GM12864 (cell line): ENCODE data around the gene ACAD10.

ENCODE experiments used
- DNase-seq: peaks from one replicate; pipeline ENCODE4 v3.0.0-alpha.2; 2011; ENCODE audit warnings: low read depth
- H3K4me3 ChIP-seq: 2 replicates; pipeline ENCODE4 v1.5.1; 2011; ENCODE audit warnings: mild to moderate bottlenecking, low read depth, low read length, control low read depth
- CTCF ChIP-seq: IDR thresholded peaks from 2 replicates; pipeline ENCODE4 v1.5.1; 2011; ENCODE audit warnings: low read depth, mild to moderate bottlenecking, moderate library complexity, low read length, control low read depth, inconsistent platforms; ENCODE audit errors: missing control alignments

ACAD10 gene

GRCh38 chr12:111775205-111776193 lies 89.6 kb downstream of the ACAD10 start:
- H3K4me3 ChIP-seq, result peak overlapping the region; percentile 1; the same call in 1 of the 2 replicates
- TF ChIP-seq CTCF, result no peak
- peak; percentile 80 for DNase-seq

- H3K4me3 ChIP-seq, result no peak overlapping the region
- DNase-seq, result no peak
- TF ChIP-seq CTCF, result no peak
Measured at GRCh38 chr12:111776836-111777344, 91.0 kb downstream of the ACAD10 start.

- TF ChIP-seq CTCF, result no peak
- no peak overlapping the region for H3K4me3 ChIP-seq
- no peak for DNase-seq
Measured at GRCh38 chr12:111777345-111778045, 91.6 kb downstream of the ACAD10 start.

- no peak for DNase-seq
- H3K4me3 ChIP-seq, result no peak overlapping the region
- TF ChIP-seq CTCF, result no peak
Measured at GRCh38 chr12:111780166-111780565, 94.3 kb downstream of the ACAD10 start.

- no peak for DNase-seq
- no peak overlapping the region for H3K4me3 ChIP-seq
- TF ChIP-seq CTCF, result no peak
Measured at GRCh38 chr12:111780615-111781014, 94.8 kb downstream of the ACAD10 start.

GRCh38 chr12:111781085-111781658 lies 95.3 kb downstream of the ACAD10 start:
- DNase-seq, result no peak
- TF ChIP-seq CTCF, result no peak
- no peak overlapping the region for H3K4me3 ChIP-seq
